Testis (tissue), 3 donors: ENCODE measurements around the gene NRP1. TPM values are rescaled to one million over a fixed set of nuclear protein-coding genes. Genes with fewer than 3 reads are reported as not detected.

Experiments used
- DNase-seq: peaks from one replicate; pipeline ENCODE4 v3.0.0-alpha.2; 2019
- H3K27ac ChIP-seq, 2 donors: fragments of 200-600 bp; sonication (generic); one replicate each; pipeline ENCODE4 v1.5.1; 2019
- H3K27me3 ChIP-seq: fragments of 200-600 bp; sonication (generic); one replicate; pipeline ENCODE4 v1.5.1; 2019
- H3K36me3 ChIP-seq: fragments of 200-600 bp; sonication (generic); one replicate; pipeline ENCODE4 v1.5.1; 2017; ENCODE audit warnings: low read depth; ENCODE audit errors: missing control alignments
- H3K4me1 ChIP-seq: fragments of 200-600 bp; sonication (generic); one replicate; pipeline ENCODE4 v1.5.1; 2019
- H3K4me3 ChIP-seq, 2 donors: fragments of 200-600 bp; sonication (generic); one replicate each; pipeline ENCODE4 v1.5.1; 2017 to 2019
- H3K9me3 ChIP-seq: fragments of 200-600 bp; sonication (generic); one replicate; pipeline ENCODE4 v1.5.1; 2017
- CTCF ChIP-seq, 3 experiments: fragments of 450-650 bp in 2 of 3; fragments of 200-600 bp in 1 of 3; sonication (generic) in 1 of 3; IDR thresholded peaks; one replicate each; pipeline ENCODE4 v1.5.1; 2016 to 2019; ENCODE audit warnings: antibody characterized with exemption in 3 of 3, mild to moderate bottlenecking in 2 of 3, moderate library complexity in 1 of 3
- POLR2A ChIP-seq: fragments of 450-650 bp; IDR thresholded peaks from one replicate; pipeline ENCODE4 v1.6.1; 2017; ENCODE audit warnings: antibody characterized with exemption, mild to moderate bottlenecking, moderate library complexity
- WGBS, 2 donors: methylation state at CpG; one replicate each; pipeline ENCODE4 v1.1.5; 2018; 5-methylcytosine and 5-hydroxymethylcytosine counted together
- intact Hi-C: fragments of 100-400 bp; cut with DNase I; formaldehyde crosslinking; loops from one replicate; pipeline ENCODE4 v1.15.1; 2023; ENCODE audit warnings: low total_unique reads
- polyA plus RNA-seq: library from polyadenylated mRNA; stranded (reverse); fragments of 350-450 nt; fragmentation: Illumina TruSeq; extraction: RNeasy Lipid Tissue Mini Kit (QIAGEN cat#74804); gene quantifications from one replicate; pipeline ENCODE4 v1.2.3, GENCODE V29; 2014; ENCODE audit warnings: low read depth, low replicate concordance; ENCODE audit not compliant: insufficient read depth
- total RNA-seq, 2 donors: library from RNA; depleted of rRNA; stranded (reverse); fragments of >200 nt; gene quantifications; one replicate each; pipeline ENCODE4 v1.2.3, GENCODE V29; 2016

NRP1 gene
- total and polyA plus RNA-seq, 3 donors from 2014 or later, result 15.9 to 23.8 (median 17.1) TPM

GRCh38 chr10:33235251-33235884 lies 99.1 kb downstream of the NRP1 start:
- H3K9me3 ChIP-seq, result no peaks in the 10 kb centered on the region
- H3K27me3 ChIP-seq, result no peaks in the 10 kb centered on the region
- DNase-seq, result peak; percentile 28
- H3K27ac ChIP-seq, result peak overlapping the region in 1 of 2 donors; percentile 4
- H3K4me1 ChIP-seq, result peaks cover 16% of the 10 kb centered on the region
- H3K4me3 ChIP-seq, result no peak overlapping the region
- no peak for TF ChIP-seq POLR2A
- no peak for TF ChIP-seq CTCF (IDR thresholded peaks at IDR 0.05)
- WGBS, 2 donors, result 61 to 66% methylated on average over 8 of the region's 8 CpGs
- no peaks in the 10 kb centered on the region for H3K36me3 ChIP-seq
- intact Hi-C loops, result no loop called here

- no peak overlapping the region for H3K4me3 ChIP-seq
- H3K4me1 ChIP-seq, result peaks cover 16% of the 10 kb centered on the region
- no peaks in the 10 kb centered on the region for H3K36me3 ChIP-seq
- no peaks in the 10 kb centered on the region for H3K27me3 ChIP-seq
- intact Hi-C loops, result no loop called here
- TF ChIP-seq POLR2A (no peak), CTCF (IDR thresholded peaks at IDR 0.05) (no peak)
- WGBS, 2 donors, result 35 to 42% methylated on average over 1 of the region's 1 CpG
- peak; percentile 39 for DNase-seq
- H3K9me3 ChIP-seq, result no peaks in the 10 kb centered on the region
- peak overlapping the region in 1 of 2 donors; percentile 4 for H3K27ac ChIP-seq
Measured at GRCh38 chr10:33234831-33235237, 99.6 kb downstream of the NRP1 start.

GRCh38 chr10:33233635-33234034 lies 100.8 kb downstream of the NRP1 start:
- Histone ChIP-seq H3K27me3 (no peaks in the 10 kb centered on the region), H3K4me1 (peaks cover 16% of the 10 kb centered on the region), H3K27ac (peak overlapping the region in 1 of 2 donors; percentile 4), H3K4me3 (no peak overlapping the region), H3K36me3 (no peaks in the 10 kb centered on the region), H3K9me3 (no peaks in the 10 kb centered on the region)
- WGBS, 2 donors, result 90 to 92% methylated on average over 3 of the region's 3 CpGs
- TF ChIP-seq POLR2A (no peak), CTCF (IDR thresholded peaks at IDR 0.05) (no peak)
- no peak for DNase-seq
- intact Hi-C loops, result no loop called here

GRCh38 chr10:33233221-33233620 lies 101.2 kb downstream of the NRP1 start:
- H3K4me1 ChIP-seq, result peaks cover 16% of the 10 kb centered on the region
- TF ChIP-seq CTCF (IDR thresholded peaks at IDR 0.05), result no peak
- no peak for TF ChIP-seq POLR2A
- intact Hi-C loops, result no loop called here
- H3K36me3 ChIP-seq, result no peaks in the 10 kb centered on the region
- WGBS, 2 donors, result 89 to 93% methylated on average over 5 of the region's 5 CpGs
- no peaks in the 10 kb centered on the region for H3K27me3 ChIP-seq
- no peak overlapping the region for H3K4me3 ChIP-seq
- H3K9me3 ChIP-seq, result no peaks in the 10 kb centered on the region
- no peak overlapping the region for H3K27ac ChIP-seq
- DNase-seq, result no peak
